K562 (cell line): ENCODE data around the gene GATA1. TPM values are rescaled to one million over a fixed set of nuclear protein-coding genes. Genes with fewer than 3 reads are reported as not detected.

ENCODE experiments used
- ATAC-seq: fragments of 200-7000 bp; cut with Tn5 transposase; 3 replicates; pipeline ENCODE4 v1.9.1; 2020; ENCODE audit warnings: moderate library complexity
- BruUV-seq: library from RNA; stranded (reverse); fragments of 400-500 nt; replicated peaks from 2 replicates; lab custom pipeline; 2021; lab: Mats Ljungman, UMichigan
- CTCF ChIA-PET: fragments of 300-600 bp; formaldehyde crosslinking; extraction: SDS; loops from one replicate; lab custom pipeline; 2021; ENCODE audit warnings: low intra/inter-chr PET ratio; lab: Yijun Ruan, JAX
- POLR2A ChIA-PET: fragments of 300-600, 350-650 bp; sonication (Branson Sonifier 250); formaldehyde crosslinking; extraction: SDS; loops from one replicate; lab custom pipeline; 2021; ENCODE audit warnings: antibody characterized with exemption, inconsistent platforms; lab: Yijun Ruan, JAX
- DNase-seq, 4 experiments: peaks; one replicate each; pipeline versions ENCODE4 v3.0.0 to v3.0.0-alpha.2; 2011 to 2018; ENCODE audit warnings: low spot score in 3 of 4, mixed read lengths in 3 of 4; ENCODE audit errors: extremely low read depth in 1 of 4
- FAIRE-seq: peaks from 2 replicates; lab custom pipeline; 2011; peaks lifted over from hg19 to GRCh38; lab: Jason Lieb, UNC
- H2AFZ ChIP-seq: 2 replicates; pipeline ENCODE4 v1.6.0; 2011; ENCODE audit warnings: low read depth, low read length, control low read depth, inconsistent platforms
- H3K27ac ChIP-seq: fragments of 200-600 bp; 3 replicates; pipeline ENCODE4 v1.8.0; 2011; ENCODE audit warnings: low read depth, mild to moderate bottlenecking, control low read depth, inconsistent platforms, low read length, moderate library complexity, mixed read lengths; ENCODE audit errors: extremely low read depth
- H3K27me3 ChIP-seq, 2 experiments: fragments of 300-600 bp in 1 of 2; 2 replicates in 1 of 2; 3 replicates in 1 of 2; pipeline versions ENCODE4 v1.6.0 to v1.8.0; 2011; ENCODE audit warnings: inconsistent platforms in 2 of 2, low read length in 2 of 2, mild to moderate bottlenecking in 1 of 2, mixed read lengths in 1 of 2, moderate library complexity in 1 of 2; ENCODE audit not compliant: control insufficient read depth in 2 of 2, insufficient read depth in 2 of 2
- H3K36me3 ChIP-seq: fragments of 300-600 bp; 3 replicates; pipeline ENCODE4 v1.8.0; 2011; ENCODE audit warnings: mild to moderate bottlenecking, low read length, inconsistent platforms; ENCODE audit not compliant: control insufficient read depth, insufficient read depth
- H3K4me1 ChIP-seq, 2 experiments: fragments of 200-600 bp in 1 of 2; replicated peaks in 1 of 2; 2 replicates in 1 of 2; 3 replicates in 1 of 2; pipeline versions ENCODE4 v1.5.1 to v1.8.0; 2011; ENCODE audit warnings: inconsistent platforms in 2 of 2, low read length in 2 of 2, mild to moderate bottlenecking in 1 of 2, mixed read lengths in 1 of 2, moderate library complexity in 1 of 2; ENCODE audit not compliant: control insufficient read depth in 2 of 2, insufficient read depth in 2 of 2
- H3K4me2 ChIP-seq: 2 replicates; pipeline ENCODE4 v1.6.1; 2011; ENCODE audit warnings: low read length, control low read depth, inconsistent platforms, mixed read lengths; ENCODE audit not compliant: insufficient read depth
- H3K4me3 ChIP-seq: fragments of 200-600 bp; sonication (generic), shearing (Covaris generic); 2 replicates; pipeline ENCODE4 v1.5.1; 2016; ENCODE audit warnings: control low read depth, inconsistent platforms
- H3K79me2 ChIP-seq: fragments of 200-600 bp; 3 replicates; pipeline ENCODE4 v1.8.0; 2011; ENCODE audit warnings: low read length, inconsistent platforms; ENCODE audit not compliant: control insufficient read depth, insufficient read depth
- H3K9ac ChIP-seq, 2 experiments: 2 replicates each; pipeline versions ENCODE4 v1.6.0 to v1.6.1; 2011; ENCODE audit warnings: low read depth in 2 of 2, low read length in 2 of 2, control low read depth in 1 of 2, inconsistent platforms in 1 of 2, mild to moderate bottlenecking in 1 of 2, mixed read lengths in 1 of 2; ENCODE audit not compliant: insufficient read depth in 1 of 2
- H3K9me1 ChIP-seq: one replicate; pipeline ENCODE4 v1.6.0; 2011; ENCODE audit warnings: inconsistent platforms, mild to moderate bottlenecking, low read length, moderate library complexity; ENCODE audit not compliant: control insufficient read depth, insufficient read depth
- H3K9me3 ChIP-seq: replicated peaks from 2 replicates; pipeline ENCODE4 v1.5.1; 2011; ENCODE audit warnings: low read depth, low read length, inconsistent platforms; ENCODE audit not compliant: control insufficient read depth, insufficient read depth
- H4K20me1 ChIP-seq: replicated peaks from 2 replicates; pipeline ENCODE4 v1.6.1; 2011; ENCODE audit warnings: low read length, inconsistent platforms, mixed read lengths; ENCODE audit not compliant: control insufficient read depth, insufficient read depth
- CREB5 ChIP-seq: fragments of 250-450 bp; sonication (Bioruptor Pico); IDR thresholded peaks from 2 replicates; pipeline ENCODE4 v1.5.0; 2020; ENCODE audit warnings: mild to moderate bottlenecking
- NR3C1 ChIP-seq: sonication (generic); formaldehyde crosslinking; IDR thresholded peaks from 2 replicates; pipeline ENCODE4 v1.8.1; 2022; ENCODE audit warnings: missing genetic modification reagents
- WGBS: fragments of 100-300 bp; shearing (Covaris generic); methylation state at CpG from one replicate; pipeline ENCODE4 v1.1.6; 2016; ENCODE audit warnings: low coverage, mixed read lengths; ENCODE audit not compliant: insufficient coverage; ENCODE audit errors: missing lambda C conversion rate; 5-methylcytosine and 5-hydroxymethylcytosine counted together
- in situ Hi-C: fragments of 300-500 bp; cut with MboI; formaldehyde crosslinking; loops from 4 replicates; pipeline ENCODE4 v1.15.0; 2018; ENCODE audit warnings: inconsistent platforms, mixed read lengths
- intact Hi-C: fragments of 100-400 bp; cut with micrococcal nuclease; formaldehyde crosslinking; loops from 2 replicates; pipeline ENCODE4 v1.14.2; 2022
- polyA plus RNA-seq, 8 experiments: library from polyadenylated mRNA; depleted of rRNA in 4 of 8; stranded (reverse) in 5 of 8; unstranded in 3 of 8; fragments of >200 nt; fragmentation: Nextera tagmentation in 2 of 8; fragmentation: Illumina TruSeq in 1 of 8; extraction: Ambion mirVana in 2 of 8; extraction: Trizol in 1 of 8; gene quantifications; 2 replicates each; pipeline versions ENCODE4 v1.2.1 to v1.2.3, GENCODE V29; 2011 to 2014; ENCODE audit warnings: inconsistent platforms in 1 of 8, missing spikeins in 1 of 8
- total RNA-seq, 7 experiments: library from RNA; depleted of rRNA in 6 of 7; stranded (reverse); fragments of >200 nt in 6 of 7; fragmentation: Illumina TruSeq in 2 of 7; extraction: Trizol in 2 of 7; gene quantifications; 2 replicates each; pipeline versions ENCODE4 v1.2.1 to v1.2.3, GENCODE V29; 2011 to 2021; ENCODE audit warnings: low replicate concordance in 1 of 7

GATA1 gene
- total and polyA plus RNA-seq, 9 of the 15 experiments (the other 6 are each of a cell fraction or from before 2014, with no cell fraction given), result 11.9 to 291 (median 116) TPM

- no peak for TF ChIP-seq CREB5
Measured at GRCh38 chrX:48826876-48827653, 40.7 kb downstream of the GATA1 start (continued).

GRCh38 chrX:48827654-48827968, 41.2 kb downstream of the GATA1 start:
- FAIRE-seq (no peak), ATAC-seq (no peak)
- CTCF ChIA-PET, result no interaction called here
- H2AFZ ChIP-seq, result no peak overlapping the region
- in situ Hi-C loops (no loop called here), intact Hi-C loops (no loop called here)
- H3K36me3 ChIP-seq, result peaks cover 22% of the 10 kb centered on the region; the same call in 2 of the 3 replicates
- H3K4me1 ChIP-seq, result peaks cover 0 to 24% of the 10 kb centered on the region in 2 experiments; a peak in 2 of 5 replicates
- H3K9me1 ChIP-seq, result no peaks in the 10 kb centered on the region
- WGBS, result 79% methylated on average over 3 of the region's 4 CpGs
- H3K27ac ChIP-seq, result no peak overlapping the region
- H3K27me3 ChIP-seq, result no peaks in the 10 kb centered on the region
- H3K4me3 ChIP-seq, result no peak overlapping the region
- no peak for TF ChIP-seq NR3C1 (CRISPR knock-in tag)
- TF ChIP-seq, all 486 proteins: peak for 0
- Histone ChIP-seq H3K9me3 (peaks cover 2% of the 10 kb centered on the region; the same call in 1 of the 2 replicates), H3K4me2 (no peak overlapping the region), H3K9ac (no peak overlapping the region), H4K20me1 (no peaks in the 10 kb centered on the region), H3K79me2 (no peaks in the 10 kb centered on the region)
- POLR2A ChIA-PET, result no interaction called here
- DNase-seq, result no peak
- BruUV-seq, result no TSS peak
